ENCODE measurements around the gene TNK2.
A peak's percentile ranks its signal among the peaks of the same experiment; 100 is the strongest.
"Not testable (repeated sequence)": the region's sequence is repeated elsewhere in the genome, so short reads cannot be mapped to it uniquely, and the experiment has no call there.

The TNK2 gene

DNA sequence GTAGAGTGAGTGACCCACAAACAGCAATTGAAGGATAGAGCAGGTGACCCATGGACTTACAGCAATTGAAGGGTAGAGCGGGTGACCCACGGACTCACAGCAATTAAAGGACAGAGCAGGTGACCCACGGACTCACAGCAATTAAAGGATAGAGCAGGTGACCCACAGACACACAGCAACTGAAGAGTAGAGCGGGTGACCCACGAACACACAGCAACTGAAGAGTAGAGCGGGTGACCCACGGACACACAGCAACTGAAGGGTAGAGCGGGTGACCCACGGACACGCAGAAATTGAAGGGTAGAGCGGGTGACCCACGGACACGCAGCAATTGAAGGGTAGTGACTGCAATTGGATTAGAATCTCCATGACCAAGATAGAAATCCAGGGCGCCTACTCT lies 9.8 kb upstream of the TNK2 start:
- H3K9me3 ChIP-seq (ENCODE audit: control insufficient read depth in 1 of 2, low read length in 2 of 2), result no peaks in the 10 kb centered on the region
- no peak overlapping the region for H3K9ac ChIP-seq (ENCODE audit: low read depth in 1 of 2, low read length in 2 of 2)
- H3K36me3 ChIP-seq (ENCODE audit: control insufficient read depth in 1 of 2, insufficient read depth in 2 of 2, low read length in 2 of 2), result no peaks in the 10 kb centered on the region
- peaks cover 3 to 8% of the 10 kb centered on the region in 2 donors for H3K27me3 ChIP-seq (ENCODE audit: control insufficient read depth in 1 of 2, insufficient read depth in 2 of 2, low read length in 2 of 2)
- no peak overlapping the region for H3K27ac ChIP-seq (ENCODE audit: low read depth, low read length)
- H3K4me3 ChIP-seq (ENCODE audit: low read depth in 1 of 2, low read length in 2 of 2), result no peak overlapping the region
- H3K4me1 ChIP-seq (ENCODE audit: control insufficient read depth in 1 of 2, insufficient read depth in 2 of 2, low read length in 2 of 2), result peaks cover 6 to 7% of the 10 kb centered on the region in 2 donors

DNA sequence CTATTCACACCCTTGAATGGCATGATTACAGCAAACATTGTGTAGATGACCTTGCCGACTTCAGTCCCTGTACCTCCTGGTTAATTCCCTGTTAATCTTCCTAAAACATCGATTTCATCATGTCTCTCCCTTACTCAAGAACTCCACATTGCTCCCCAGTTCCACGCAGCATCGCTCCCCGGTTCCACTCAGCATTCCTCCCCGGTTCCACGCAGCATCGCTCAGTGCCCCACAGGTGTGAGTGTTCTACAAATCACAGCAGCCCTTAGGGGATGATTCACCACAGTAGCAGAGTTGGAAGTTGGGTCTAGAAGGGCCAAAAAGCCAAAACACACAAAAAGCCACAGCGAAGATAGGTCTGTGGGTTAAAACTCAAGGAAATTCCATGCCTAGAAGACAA lies 8.6 kb upstream of the TNK2 start:
- Histone ChIP-seq H3K9me3 (ENCODE audit: control insufficient read depth in 1 of 2, low read length in 2 of 2) (no peaks in the 10 kb centered on the region), H3K36me3 (ENCODE audit: control insufficient read depth in 1 of 2, insufficient read depth in 2 of 2, low read length in 2 of 2) (no peaks in the 10 kb centered on the region), H3K4me3 (ENCODE audit: low read depth in 1 of 2, low read length in 2 of 2) (no peak overlapping the region), H3K27ac (ENCODE audit: low read depth, low read length) (no peak overlapping the region), H3K27me3 (ENCODE audit: control insufficient read depth in 1 of 2, insufficient read depth in 2 of 2, low read length in 2 of 2) (peaks cover 3 to 8% of the 10 kb centered on the region in 2 donors), H3K4me1 (ENCODE audit: control insufficient read depth in 1 of 2, insufficient read depth in 2 of 2, low read length in 2 of 2) (peaks cover 6 to 7% of the 10 kb centered on the region in 2 donors), H3K9ac (ENCODE audit: low read depth in 1 of 2, low read length in 2 of 2) (no peak overlapping the region)

DNA sequence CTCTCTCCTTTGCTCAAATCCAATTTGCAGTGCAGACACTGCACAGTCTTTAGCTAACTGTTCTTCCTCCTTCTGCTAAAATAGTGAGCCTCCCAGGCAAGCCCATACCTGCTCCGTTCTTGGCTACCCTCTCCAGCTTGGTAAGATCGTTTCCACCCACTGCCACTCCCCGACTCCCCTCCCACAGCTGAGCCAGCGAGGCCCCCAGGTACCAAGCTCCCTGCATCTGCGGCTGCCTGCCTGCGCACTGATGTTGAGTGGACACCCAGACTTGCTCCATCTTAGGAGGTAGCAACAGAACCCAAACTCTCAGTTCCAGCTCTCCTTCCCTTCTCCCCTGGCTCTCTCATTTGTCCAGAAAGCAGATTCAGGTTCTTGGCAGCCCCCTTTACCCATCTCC lies 7.9 kb upstream of the TNK2 start:
- Histone ChIP-seq H3K36me3 (ENCODE audit: control insufficient read depth in 1 of 2, insufficient read depth in 2 of 2, low read length in 2 of 2) (no peaks in the 10 kb centered on the region), H3K4me1 (ENCODE audit: control insufficient read depth in 1 of 2, insufficient read depth in 2 of 2, low read length in 2 of 2) (peaks cover 6 to 7% of the 10 kb centered on the region in 2 donors), H3K27ac (ENCODE audit: low read depth, low read length) (no peak overlapping the region), H3K9ac (ENCODE audit: low read depth in 1 of 2, low read length in 2 of 2) (no peak overlapping the region), H3K4me3 (ENCODE audit: low read depth in 1 of 2, low read length in 2 of 2) (no peak overlapping the region), H3K27me3 (ENCODE audit: control insufficient read depth in 1 of 2, insufficient read depth in 2 of 2, low read length in 2 of 2) (peaks cover 3 to 8% of the 10 kb centered on the region in 2 donors), H3K9me3 (ENCODE audit: control insufficient read depth in 1 of 2, low read length in 2 of 2) (no peaks in the 10 kb centered on the region)

DNA sequence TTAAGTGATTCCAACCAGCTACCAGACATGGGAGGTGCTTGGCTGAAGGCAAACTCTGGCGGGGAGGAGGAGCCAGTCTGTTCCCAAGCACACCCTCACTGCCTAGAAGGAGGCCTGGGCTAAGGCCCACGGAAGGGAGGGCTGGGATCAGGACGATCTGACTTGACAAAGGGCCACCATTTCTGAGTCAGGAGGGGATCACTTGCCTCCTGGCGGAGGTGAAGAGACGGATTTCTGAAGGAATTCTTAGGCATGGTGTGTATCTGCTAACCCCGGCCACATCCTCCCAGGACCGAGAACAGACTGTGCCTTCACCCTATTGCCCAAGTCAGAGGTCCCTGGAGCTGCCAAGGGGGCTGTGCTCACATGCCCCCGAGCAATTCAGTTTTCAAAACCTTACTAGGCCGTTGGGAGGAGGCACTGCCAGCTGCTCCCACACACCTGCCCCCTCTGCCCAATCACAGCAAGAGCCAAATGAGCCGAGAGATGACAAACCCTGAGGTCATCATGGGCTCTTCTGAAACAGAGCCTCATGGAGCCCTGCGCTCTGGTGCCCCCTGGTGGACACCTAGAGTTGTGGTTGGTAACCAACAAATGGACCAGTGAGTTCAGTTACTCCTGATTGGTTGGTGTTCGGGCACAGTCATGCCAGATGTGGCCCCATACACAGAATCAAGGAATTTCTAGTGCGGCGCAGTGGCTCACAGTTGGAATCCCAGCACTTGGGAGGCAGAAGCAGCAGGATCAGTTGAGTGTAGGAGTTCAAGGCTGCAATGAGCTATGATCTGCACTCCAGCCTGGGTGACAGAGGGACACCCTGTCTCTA lies 6.5 kb upstream of the TNK2 start:
- Histone ChIP-seq H3K27ac (ENCODE audit: low read depth, low read length) (no peak overlapping the region), H3K27me3 (ENCODE audit: control insufficient read depth in 1 of 2, insufficient read depth in 2 of 2, low read length in 2 of 2) (peaks cover 3 to 8% of the 10 kb centered on the region in 2 donors), H3K4me3 (ENCODE audit: low read depth in 1 of 2, low read length in 2 of 2) (no peak overlapping the region), H3K4me1 (ENCODE audit: control insufficient read depth in 1 of 2, insufficient read depth in 2 of 2, low read length in 2 of 2) (peaks cover 7 to 11% of the 10 kb centered on the region in 2 donors), H3K9me3 (ENCODE audit: control insufficient read depth in 1 of 2, low read length in 2 of 2) (no peaks in the 10 kb centered on the region), H3K36me3 (ENCODE audit: control insufficient read depth in 1 of 2, insufficient read depth in 2 of 2, low read length in 2 of 2) (no peaks in the 10 kb centered on the region), H3K9ac (ENCODE audit: low read depth in 1 of 2, low read length in 2 of 2) (no peak overlapping the region)

DNA sequence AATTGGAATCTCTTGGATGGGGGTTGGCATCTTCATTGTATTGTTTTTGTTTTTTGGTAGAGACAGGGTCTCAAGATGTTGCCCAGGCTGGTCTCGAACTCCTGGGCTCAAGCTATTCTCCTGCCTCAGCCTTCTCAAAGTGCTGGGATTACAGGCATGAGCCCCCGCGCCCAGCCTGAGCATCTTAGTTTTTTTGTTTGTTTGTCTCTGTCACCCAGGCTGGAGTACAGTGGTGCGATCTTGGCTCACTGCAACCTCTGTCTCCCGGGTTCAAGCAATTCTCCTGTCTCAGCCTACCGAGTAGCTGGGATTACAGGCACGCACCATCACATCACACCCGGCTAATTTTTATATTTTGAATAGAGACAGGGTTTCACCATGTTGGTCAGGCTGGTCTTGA lies 5.8 kb upstream of the TNK2 start:
- not testable (repeated sequence) for H3K9ac ChIP-seq (ENCODE audit: low read depth in 1 of 2, low read length in 2 of 2); H3K9me3 ChIP-seq (ENCODE audit: control insufficient read depth in 1 of 2, low read length in 2 of 2); H3K27ac ChIP-seq (ENCODE audit: low read depth, low read length); H3K4me3 ChIP-seq (ENCODE audit: low read depth in 1 of 2, low read length in 2 of 2); H3K36me3 ChIP-seq (ENCODE audit: control insufficient read depth in 1 of 2, insufficient read depth in 2 of 2, low read length in 2 of 2); H3K27me3 ChIP-seq (ENCODE audit: control insufficient read depth in 1 of 2, insufficient read depth in 2 of 2, low read length in 2 of 2)
- peaks cover 7 to 12% of the 10 kb centered on the region in 2 donors for H3K4me1 ChIP-seq (ENCODE audit: control insufficient read depth in 1 of 2, insufficient read depth in 2 of 2, low read length in 2 of 2)

DNA sequence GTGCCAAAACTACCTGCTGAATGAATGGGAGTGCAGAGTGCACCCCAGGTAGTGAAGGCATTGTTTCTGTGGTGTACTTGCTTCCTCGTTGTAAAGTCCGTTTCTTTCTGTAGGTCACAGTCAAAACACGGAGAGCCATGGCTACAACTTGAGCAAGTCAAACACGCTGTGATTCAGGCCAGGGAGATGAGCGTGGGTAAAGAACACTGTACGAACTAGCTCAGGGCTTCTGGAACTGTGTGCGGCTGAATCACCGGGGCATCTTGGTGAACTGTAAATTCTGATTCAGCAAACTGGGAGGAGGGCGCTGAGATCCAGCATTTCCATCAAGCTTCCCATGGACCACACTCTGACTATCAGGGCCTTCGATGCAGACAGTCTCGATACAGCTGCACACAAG lies 5.0 kb upstream of the TNK2 start:
- H3K9me3 ChIP-seq (ENCODE audit: control insufficient read depth in 1 of 2, low read length in 2 of 2), result no peaks in the 10 kb centered on the region
- H3K27me3 ChIP-seq (ENCODE audit: control insufficient read depth in 1 of 2, insufficient read depth in 2 of 2, low read length in 2 of 2), result peaks cover 3 to 8% of the 10 kb centered on the region in 2 donors
- no peaks in the 10 kb centered on the region for H3K36me3 ChIP-seq (ENCODE audit: control insufficient read depth in 1 of 2, insufficient read depth in 2 of 2, low read length in 2 of 2)
- no peak overlapping the region for H3K27ac ChIP-seq (ENCODE audit: low read depth, low read length)
- no peak overlapping the region for H3K4me3 ChIP-seq (ENCODE audit: low read depth in 1 of 2, low read length in 2 of 2)
- peaks cover 9 to 14% of the 10 kb centered on the region in 2 donors for H3K4me1 ChIP-seq (ENCODE audit: control insufficient read depth in 1 of 2, insufficient read depth in 2 of 2, low read length in 2 of 2)
- no peak overlapping the region for H3K9ac ChIP-seq (ENCODE audit: low read depth in 1 of 2, low read length in 2 of 2)

DNA sequence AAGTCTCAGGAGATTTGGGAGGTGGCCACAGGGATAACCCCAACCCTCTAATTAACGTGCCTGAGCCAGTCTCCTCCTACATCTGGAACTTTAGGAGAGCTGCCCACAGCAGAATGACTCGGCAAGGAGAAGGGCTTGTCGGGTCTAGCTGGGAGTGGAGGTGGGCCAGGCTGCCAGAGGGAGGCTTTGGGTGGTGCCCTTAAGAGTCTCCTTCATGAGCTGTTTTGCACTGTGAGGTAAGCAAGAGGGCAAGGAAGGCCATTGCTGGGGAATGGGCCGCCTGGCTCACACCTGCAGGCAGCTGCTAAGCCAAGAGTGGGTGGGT lies 3.6 kb upstream of the TNK2 start:
- H3K27me3 ChIP-seq (ENCODE audit: control insufficient read depth in 1 of 2, insufficient read depth in 2 of 2, low read length in 2 of 2), result peaks cover 3% of the 10 kb centered on the region in 2 donors
- H3K4me3 ChIP-seq (ENCODE audit: low read depth in 1 of 2, low read length in 2 of 2), result no peak overlapping the region
- H3K9me3 ChIP-seq (ENCODE audit: control insufficient read depth in 1 of 2, low read length in 2 of 2), result no peaks in the 10 kb centered on the region
- peaks cover 23 to 29% of the 10 kb centered on the region in 2 donors for H3K4me1 ChIP-seq (ENCODE audit: control insufficient read depth in 1 of 2, insufficient read depth in 2 of 2, low read length in 2 of 2)
- H3K27ac ChIP-seq (ENCODE audit: low read depth, low read length), result no peak overlapping the region
- H3K9ac ChIP-seq (ENCODE audit: low read depth in 1 of 2, low read length in 2 of 2), result no peak overlapping the region
- no peaks in the 10 kb centered on the region for H3K36me3 ChIP-seq (ENCODE audit: control insufficient read depth in 1 of 2, insufficient read depth in 2 of 2, low read length in 2 of 2)

DNA sequence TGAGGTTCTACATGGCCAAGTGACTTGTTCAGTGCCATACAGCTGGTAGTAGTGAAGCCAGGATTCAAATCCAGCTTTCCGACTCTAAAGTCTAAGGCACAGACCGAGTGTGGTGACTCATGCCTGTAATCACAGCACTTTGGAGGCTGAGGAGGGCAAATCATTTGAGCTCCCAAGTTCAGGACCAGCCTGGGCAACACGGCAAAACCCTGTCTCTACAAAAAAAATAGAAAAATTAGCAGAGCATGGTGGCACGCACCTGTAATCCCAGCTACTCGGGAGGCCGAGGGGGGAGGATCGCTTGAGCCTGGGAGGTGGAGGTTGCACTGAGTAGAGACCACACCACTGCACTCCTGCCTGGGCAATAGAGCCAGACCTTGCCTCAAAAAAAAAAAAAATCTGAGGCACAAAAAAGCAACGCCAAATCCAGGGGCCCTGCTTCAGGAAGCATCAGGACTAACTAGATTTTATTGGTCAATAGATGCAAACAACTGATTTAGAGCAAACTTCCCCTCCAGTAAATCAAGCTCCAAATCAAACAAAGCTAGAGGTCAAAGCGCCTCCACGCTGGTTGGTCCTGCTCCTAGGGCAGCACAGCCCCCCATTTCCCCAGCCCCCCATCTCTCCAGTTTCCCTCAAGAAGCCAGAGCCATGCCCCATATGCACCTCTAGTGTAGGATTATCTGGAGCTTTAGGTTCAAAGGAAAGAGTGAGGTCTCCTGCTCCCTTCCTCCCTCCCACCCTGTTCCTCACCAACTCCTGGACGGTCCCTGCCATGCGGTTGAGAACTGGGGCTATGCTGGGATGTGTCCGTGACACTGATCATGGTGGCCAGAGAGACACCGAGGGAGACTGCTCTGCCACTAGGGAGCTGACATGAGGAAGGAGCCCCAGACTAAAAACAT lies 2.9 kb upstream of the TNK2 start:
- Histone ChIP-seq H3K27me3 (ENCODE audit: control insufficient read depth in 1 of 2, insufficient read depth in 2 of 2, low read length in 2 of 2) (peaks cover 0 to under 1% of the 10 kb centered on the region in 2 donors), H3K4me3 (ENCODE audit: low read depth in 1 of 2, low read length in 2 of 2) (no peak overlapping the region), H3K9me3 (ENCODE audit: control insufficient read depth in 1 of 2, low read length in 2 of 2) (no peaks in the 10 kb centered on the region), H3K4me1 (ENCODE audit: control insufficient read depth in 1 of 2, insufficient read depth in 2 of 2, low read length in 2 of 2) (peaks cover 30 to 35% of the 10 kb centered on the region in 2 donors), H3K27ac (ENCODE audit: low read depth, low read length) (no peak overlapping the region), H3K36me3 (ENCODE audit: control insufficient read depth in 1 of 2, insufficient read depth in 2 of 2, low read length in 2 of 2) (no peaks in the 10 kb centered on the region), H3K9ac (ENCODE audit: low read depth in 1 of 2, low read length in 2 of 2) (no peak overlapping the region)

DNA sequence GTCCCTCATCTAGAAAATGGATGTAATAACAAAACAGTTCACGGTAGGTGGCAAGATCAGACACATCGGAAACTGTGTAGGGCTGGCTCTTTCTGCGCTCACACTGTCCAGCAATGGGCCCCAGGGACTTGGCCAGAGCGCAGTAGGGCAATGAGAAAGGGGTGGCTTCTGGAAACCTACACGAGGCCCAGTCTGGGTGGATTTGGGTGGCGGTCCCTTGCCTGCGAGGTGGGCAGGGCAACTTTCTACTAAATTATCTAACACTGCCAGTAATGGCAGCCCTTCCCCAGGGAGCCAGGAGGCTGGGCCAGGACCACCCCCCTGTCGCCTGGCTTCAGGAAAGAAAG lies 2.1 kb upstream of the TNK2 start:
- peak overlapping the region in 1 of 2 donors; percentile 72 for H3K9ac ChIP-seq (ENCODE audit: low read depth in 1 of 2, low read length in 2 of 2)
- no peak overlapping the region for H3K4me3 ChIP-seq (ENCODE audit: low read depth in 1 of 2, low read length in 2 of 2)
- peaks cover 36 to 38% of the 10 kb centered on the region in 2 donors for H3K4me1 ChIP-seq (ENCODE audit: control insufficient read depth in 1 of 2, insufficient read depth in 2 of 2, low read length in 2 of 2)
- no peak overlapping the region for H3K27ac ChIP-seq (ENCODE audit: low read depth, low read length)
- H3K27me3 ChIP-seq (ENCODE audit: control insufficient read depth in 1 of 2, insufficient read depth in 2 of 2, low read length in 2 of 2), result no peaks in the 10 kb centered on the region
- H3K36me3 ChIP-seq (ENCODE audit: control insufficient read depth in 1 of 2, insufficient read depth in 2 of 2, low read length in 2 of 2), result no peaks in the 10 kb centered on the region
- no peaks in the 10 kb centered on the region for H3K9me3 ChIP-seq (ENCODE audit: control insufficient read depth in 1 of 2, low read length in 2 of 2)

Measured in duodenal mucosa (tissue), 2 donors.